EL (cell line): ENCODE measurements around the gene BIN1.
A peak's percentile ranks its signal among the peaks of the same experiment; 100 is the strongest.

ENCODE experiments used
- DNase-seq: peaks from one replicate; pipeline ENCODE4 v3.0.0-alpha.2; 2016

Gene BIN1

DNA sequence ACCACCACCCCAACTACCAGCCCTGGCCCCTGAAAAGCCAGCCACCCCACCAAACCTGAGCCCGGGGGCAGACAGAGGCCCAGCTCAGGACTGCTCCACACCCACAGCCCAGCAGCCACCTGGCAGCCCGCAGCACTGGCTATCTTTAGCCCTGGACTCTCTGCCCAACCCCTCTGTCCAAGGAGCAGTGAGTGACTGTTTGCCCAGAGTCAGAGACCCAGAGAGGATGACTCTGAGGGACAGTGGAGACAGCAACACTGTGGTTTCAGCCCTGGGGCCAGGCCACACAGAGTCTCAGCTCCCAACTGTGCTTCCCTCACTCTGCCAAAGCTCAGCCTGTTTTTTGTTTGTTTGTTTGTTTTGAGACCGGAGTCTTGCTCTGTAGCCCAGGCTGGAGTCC is 32.6 kb downstream of the BIN1 start:
- DNase-seq, result no peak

DNA sequence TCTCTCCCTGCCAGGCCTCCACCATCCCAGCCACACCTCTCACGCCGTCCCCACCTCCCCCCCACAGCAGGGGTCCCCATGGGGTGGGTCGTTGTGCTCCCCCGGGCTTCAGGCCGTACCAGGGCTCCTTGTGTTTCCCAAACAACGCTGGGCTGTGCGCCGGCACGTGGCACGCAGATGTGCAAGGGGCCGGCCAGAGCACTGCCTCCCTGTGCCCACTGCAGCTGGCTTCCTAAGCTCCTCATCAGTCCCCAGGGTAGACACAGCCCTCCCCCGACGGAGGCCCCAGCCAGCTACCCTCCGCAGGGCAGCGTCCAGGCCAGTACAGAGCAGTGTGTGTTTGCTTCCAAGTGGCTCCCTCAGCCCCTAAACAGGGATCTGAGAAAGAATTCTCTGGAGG is 34.0 kb downstream of the BIN1 start:
- no peak for DNase-seq

DNA sequence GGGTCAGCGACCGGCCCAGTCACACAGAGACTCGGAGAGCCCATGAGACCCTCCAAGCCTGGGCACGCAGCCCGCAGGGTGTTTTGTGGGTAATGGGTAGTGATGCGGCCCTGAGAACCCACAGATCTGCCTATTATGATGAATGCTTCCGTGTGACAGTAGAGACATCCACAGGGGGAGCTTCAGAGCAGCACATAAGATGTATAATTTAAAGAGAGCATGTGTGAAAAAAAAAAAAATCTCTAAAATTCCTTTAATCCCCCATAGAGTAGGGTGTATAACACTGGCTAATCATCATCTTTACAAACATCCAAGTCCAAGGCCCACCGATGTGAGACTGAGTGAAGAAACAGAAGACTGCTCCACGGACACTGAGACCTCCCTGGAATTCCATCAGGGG is 34.6 kb downstream of the BIN1 start:
- no peak for DNase-seq

DNA sequence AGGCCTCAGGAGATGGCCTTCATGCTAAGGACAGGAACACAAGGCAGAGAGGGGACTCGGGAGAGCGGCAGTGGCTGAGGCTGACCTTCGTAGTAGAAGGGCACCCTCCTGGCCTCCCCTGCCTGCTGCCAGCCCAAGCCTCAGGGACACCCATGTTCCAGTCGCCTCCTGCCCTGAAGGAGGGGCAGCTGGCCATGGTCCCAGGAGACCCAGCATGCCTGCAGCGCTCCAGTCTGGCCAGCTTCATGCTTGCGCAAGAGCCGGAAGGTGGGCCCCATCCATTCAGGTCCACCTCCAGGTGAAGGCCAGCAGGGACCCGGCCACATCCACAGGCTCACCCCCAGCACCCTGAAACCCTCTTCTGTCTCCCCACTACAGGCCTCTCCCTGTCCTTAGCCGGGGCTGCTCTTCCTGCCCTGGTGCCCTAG is 35.0 kb downstream of the BIN1 start:
- no peak for DNase-seq

DNA sequence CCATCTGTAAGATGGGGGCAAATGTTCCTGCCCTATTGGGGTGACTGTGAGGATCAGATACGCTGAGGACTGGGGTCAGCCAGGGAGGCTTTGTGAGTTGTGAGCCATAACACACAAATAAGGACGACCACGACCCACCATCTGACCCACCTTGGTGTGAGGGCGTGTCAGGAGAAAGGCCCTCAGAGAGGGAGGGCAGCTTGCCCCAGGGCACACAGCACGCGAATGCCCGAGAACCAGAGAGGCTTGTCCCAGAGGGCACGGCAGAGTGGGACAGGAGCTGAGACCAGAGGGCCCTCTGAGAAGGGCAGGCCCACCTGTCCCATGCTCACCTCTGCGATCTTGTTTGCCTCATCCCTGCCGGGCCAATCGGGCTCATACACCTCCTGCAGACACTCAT is 36.7 kb downstream of the BIN1 start:
- DNase-seq, result no peak

- no peak for DNase-seq
Measured at GRCh38 chr2:127069536-127069935, 37.4 kb downstream of the BIN1 start.

GRCh38 chr2:127069003-127069402 is 38.0 kb downstream of the BIN1 start:
- no peak for DNase-seq

DNA sequence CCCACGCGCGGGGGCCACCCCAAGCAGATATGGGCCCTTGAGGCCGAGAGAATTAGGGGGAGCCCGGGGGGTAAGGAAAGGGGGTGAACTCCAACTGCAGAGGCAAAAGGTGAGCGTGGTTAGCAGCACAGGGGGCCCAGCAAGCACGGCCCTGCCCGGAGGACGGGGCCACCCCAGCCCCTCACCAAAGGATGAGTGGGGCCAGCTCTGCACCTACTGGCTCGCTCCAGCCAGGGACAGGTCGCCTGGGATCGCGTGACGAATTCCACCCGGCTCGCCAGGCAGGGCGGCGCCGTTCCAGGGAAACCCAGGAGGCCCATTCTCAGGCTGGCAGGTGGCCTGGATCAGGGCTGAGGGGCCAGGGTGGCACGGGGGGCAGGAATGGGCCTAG is 38.6 kb downstream of the BIN1 start:
- DNase-seq, result no peak

GRCh38 chr2:127067620-127068350 is 39.2 kb downstream of the BIN1 start:
- DNase-seq, result peak; percentile 47

- DNase-seq, result no peak
Measured at GRCh38 chr2:127066942-127067341, 40.0 kb downstream of the BIN1 start.

- no peak for DNase-seq
Measured at GRCh38 chr2:127065940-127066318, 41.0 kb downstream of the BIN1 start.

DNA sequence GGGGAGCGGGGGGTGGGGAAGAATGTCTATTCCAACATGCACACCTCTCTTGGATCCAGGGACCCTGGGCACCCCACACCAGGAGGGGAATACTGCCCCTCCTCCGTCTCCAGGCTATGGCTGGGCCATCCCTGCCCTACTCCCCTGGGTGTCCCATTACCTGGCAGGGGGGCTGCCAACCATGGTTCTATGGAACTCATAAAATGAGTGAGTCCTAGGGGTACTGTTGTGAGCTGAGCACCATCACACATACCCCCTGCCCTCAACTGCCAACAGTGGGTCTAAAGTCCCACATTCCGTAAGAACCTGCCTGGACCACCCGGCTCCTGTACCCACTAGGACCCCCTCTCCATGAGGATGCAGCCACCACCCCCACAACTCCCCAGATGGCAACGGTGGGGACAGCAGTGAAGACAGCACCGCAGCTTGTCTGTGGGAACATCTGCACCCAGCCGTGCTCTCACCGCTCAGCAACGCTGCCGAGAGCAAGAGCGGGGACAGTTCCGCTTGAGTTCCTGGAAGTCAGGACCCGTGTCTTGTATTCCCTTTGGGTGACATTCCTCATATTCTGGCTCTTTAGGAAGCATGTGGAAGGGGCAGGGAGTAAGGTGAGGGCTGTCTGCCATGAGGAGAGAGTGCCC is 41.5 kb downstream of the BIN1 start:
- no peak for DNase-seq

GRCh38 chr2:127064642-127065250 is 42.2 kb downstream of the BIN1 start:
- peak; percentile 98 for DNase-seq

- no peak for DNase-seq
Measured at GRCh38 chr2:127063701-127064590, 43.0 kb downstream of the BIN1 start.

DNA sequence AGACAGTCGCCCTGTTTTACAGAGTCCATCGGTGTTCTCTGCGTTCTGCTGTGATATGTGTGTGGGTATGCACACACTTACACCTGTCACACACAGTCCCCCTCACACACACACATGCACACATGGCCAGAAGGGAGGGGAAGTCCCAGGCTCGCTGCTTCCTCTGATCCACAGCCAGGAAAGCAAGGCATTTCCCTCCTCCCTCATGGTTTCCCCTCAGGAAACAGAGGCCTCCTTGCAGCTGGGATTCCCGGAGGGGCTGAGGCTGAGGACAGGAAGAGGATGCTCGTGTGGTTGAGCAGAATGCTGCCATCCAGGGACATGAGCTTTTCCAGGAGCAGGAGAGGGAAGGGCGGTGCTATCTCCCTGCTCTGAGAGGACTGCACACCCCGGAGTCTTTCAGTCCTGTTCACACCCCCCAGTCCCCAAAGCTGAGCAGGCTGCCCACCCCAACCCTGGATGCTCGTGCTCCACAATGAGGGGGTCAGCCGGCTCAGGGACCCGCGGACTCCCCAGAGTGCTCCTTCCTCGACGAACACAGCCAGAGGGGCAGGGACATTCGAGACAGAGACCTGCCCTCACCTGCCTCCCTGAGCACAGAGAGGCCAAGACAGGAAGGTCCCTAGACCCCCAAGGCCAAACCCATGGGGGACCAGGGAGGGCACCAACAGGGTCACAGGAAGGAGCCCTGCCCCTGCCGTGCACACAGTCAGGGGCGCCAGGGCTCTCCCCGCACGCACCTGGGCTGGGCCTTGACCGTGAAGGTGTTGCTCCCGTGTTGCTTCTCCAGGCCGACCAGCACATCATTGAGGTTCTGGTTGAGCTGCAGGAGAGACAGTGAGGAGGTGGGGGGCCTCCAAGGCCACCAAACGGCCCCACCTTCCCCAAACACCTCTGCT is 45.3 kb downstream of the BIN1 start:
- peak; percentile 62 for DNase-seq

DNA sequence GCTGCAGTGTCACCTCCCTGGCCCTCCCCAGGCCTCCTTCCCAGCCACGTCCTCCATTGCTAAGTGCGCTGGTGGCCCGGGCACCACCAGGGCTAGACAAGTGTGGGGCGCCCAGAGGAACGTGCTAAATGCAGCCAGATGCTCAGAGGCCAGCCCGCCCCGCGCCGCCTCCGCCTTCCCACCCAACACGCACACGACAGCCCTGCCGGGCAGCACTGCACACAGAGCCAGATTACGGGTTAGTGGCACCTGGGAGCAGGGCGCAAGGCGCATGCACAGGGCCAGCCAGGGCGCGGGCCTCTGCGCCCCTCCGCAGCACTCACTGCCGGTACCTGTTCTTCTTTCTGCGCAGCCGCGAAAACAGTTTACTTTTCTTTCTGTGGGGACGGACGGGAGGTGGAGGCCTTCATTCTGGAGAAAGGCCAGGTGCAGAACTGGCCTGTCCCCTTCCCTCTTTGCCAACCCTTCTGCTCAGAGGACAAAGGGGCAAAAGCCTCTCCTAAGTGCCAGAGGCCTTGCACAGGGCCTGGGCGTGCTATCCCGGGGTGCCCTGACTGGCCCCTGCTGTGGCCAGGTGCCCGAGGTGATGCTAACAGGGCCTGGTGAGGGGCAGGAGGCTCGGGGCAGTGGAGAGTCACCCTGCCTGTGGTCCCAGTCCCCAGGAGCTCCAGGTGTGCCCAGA is 46.5 kb downstream of the BIN1 start:
- DNase-seq, result no peak

DNA sequence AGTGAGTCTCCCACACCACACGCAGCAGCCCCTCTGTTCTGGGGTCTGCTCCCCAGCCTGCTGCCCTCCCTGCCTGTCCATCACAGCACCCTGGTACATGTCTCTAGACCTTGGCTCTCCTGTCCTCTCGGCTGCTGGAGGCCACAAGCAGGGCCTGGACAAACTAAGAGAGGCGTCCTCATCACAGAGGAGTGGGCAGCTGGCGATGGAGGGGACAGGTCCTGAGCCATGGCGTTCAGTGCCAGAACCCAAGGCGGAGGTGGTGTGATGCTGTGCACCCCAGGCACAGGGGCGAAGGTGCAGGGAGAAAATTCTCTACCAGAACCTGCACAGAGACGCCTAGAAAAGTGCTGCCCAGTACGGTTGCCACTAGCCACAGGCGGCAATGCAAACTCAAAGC is 47.4 kb downstream of the BIN1 start:
- no peak for DNase-seq

DNA sequence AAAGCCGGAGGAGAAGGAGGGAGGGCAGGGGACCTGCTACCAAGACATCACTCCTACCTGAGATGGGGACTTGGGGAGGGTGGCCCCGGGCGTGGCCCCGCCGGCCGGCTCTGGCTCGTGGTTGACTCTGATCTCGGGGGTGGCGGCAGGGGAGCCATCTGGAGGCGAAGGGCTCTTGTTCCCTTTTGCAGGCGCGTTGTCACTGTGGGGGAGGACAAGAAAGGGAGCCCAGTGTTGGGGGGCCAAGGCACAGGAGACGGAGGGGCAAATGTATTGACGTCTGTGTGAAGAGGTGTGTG is 48.1 kb downstream of the BIN1 start:
- no peak for DNase-seq

DNA sequence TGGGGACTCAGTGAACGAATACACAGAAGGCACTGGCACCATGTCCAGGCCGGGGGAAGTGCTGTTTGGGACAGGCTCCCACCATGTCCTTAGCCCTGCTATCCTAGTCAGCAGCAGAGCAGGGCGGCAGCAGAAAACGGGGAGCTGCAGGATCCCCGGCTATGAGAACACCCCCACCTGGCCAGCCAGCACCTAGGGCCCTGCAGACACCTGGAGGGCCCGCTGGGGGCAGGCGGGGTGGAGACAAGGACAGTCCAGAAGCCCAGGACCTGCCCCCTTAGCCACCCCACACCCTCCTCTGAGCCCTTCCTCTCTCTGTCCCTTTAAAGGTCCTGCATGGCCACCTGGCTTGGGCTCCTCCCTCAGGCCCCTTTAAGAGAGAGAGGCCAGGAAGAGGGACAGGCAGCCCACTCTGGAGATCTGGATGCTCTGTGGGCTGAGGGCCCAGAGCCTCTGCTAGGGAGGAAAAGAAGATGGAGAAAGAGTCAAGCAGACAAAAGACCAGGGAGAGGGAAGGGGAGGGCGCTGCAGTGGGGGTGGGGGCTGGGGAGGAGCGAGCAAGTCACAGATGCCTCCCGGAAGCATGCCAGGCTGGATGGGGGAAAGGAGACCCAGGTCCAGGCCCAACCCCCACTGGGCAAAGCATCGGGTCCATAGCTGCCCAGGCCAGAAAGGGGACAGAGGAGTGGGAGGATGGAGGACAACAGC is 48.6 kb downstream of the BIN1 start:
- no peak for DNase-seq

DNA sequence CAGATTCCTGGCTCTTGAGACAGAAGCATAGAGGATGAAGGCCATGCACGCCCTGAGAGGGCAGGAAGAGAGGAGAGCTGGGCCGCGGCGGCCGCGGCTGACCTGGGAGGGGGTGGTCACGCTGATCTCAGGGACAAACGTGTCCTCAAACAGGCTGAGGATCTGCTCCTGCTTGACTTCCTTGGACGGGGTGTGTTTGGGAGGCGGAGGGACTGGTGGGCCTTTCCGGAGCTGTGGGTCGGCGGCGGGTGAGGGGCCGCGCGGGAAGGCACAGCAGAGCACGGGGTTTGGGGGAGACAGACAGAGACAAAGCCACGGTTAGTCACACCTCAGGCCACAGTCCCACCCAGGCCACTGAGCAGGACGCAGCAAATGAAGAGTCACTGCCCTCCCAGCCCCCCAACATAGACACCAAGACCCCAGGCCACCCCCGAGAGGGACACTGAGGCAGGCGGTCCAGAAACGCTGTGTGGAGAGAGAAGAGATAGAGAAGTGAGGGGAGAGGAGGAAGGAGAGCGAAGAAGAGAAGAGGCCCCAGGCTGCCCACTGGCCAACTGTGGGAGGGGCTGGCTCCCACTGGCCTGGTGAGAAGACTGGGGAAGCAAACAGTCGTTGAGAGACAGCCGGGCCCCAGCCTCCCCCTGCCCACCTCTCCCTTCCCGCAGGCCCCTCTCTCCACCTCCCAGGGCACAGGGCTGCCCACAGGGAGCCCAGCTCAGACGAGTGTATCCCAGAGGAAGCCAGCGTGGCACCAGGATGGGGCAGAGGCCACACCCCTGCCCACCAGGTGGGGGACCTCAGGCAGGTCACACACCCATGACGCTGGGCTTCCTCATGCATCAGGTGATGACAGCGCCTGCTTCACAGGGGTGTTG is 49.3 kb downstream of the BIN1 start:
- no peak for DNase-seq
